OCI-LY1 (cell line): ENCODE data around the gene EFEMP1.

Experiments
- H2AFZ ChIP-seq: fragments of 200-600 bp; sonication (generic), shearing (Covaris generic); 2 replicates; pipeline ENCODE4 v1.6.0; 2014; ENCODE audit warnings: antibody characterized with exemption, mild to moderate bottlenecking, low read length
- H3F3A ChIP-seq: fragments of 200-600 bp; sonication (generic), shearing (Covaris generic); 2 replicates; pipeline ENCODE4 v1.6.0; 2014; ENCODE audit warnings: mild to moderate bottlenecking, antibody characterized with exemption, low read length, moderate library complexity; ENCODE audit not compliant: insufficient read depth
- H3K27ac ChIP-seq: fragments of 200-600 bp; sonication (generic); 2 replicates; pipeline ENCODE4 v1.5.1; 2014; ENCODE audit warnings: low read length, mixed run types, mild to moderate bottlenecking, low read depth; ENCODE audit not compliant: poor library complexity, severe bottlenecking
- H3K27me3 ChIP-seq: fragments of 200-600 bp; sonication (generic); 2 replicates; pipeline ENCODE4 v1.6.0; 2014; ENCODE audit warnings: antibody characterized with exemption, mild to moderate bottlenecking, low read length, moderate library complexity; ENCODE audit not compliant: insufficient read depth
- H3K36me3 ChIP-seq: fragments of 200-600 bp; sonication (generic); 2 replicates; pipeline ENCODE4 v1.6.1; 2014; ENCODE audit warnings: mild to moderate bottlenecking, antibody characterized with exemption, low read length, moderate library complexity, mixed read lengths; ENCODE audit not compliant: insufficient read depth
- H3K4me1 ChIP-seq: fragments of 200-600 bp; sonication (generic); 2 replicates; pipeline ENCODE4 v1.5.1; 2014; ENCODE audit warnings: mild to moderate bottlenecking, low read length, moderate library complexity; ENCODE audit not compliant: insufficient read depth, severe bottlenecking
- H3K4me2 ChIP-seq: fragments of 200-600 bp; sonication (generic), shearing (Covaris generic); 2 replicates; pipeline ENCODE4 v1.6.1; 2014; ENCODE audit warnings: low read length
- H3K4me3 ChIP-seq: fragments of 200-600 bp; sonication (generic); 2 replicates; pipeline ENCODE4 v1.5.1; 2014; ENCODE audit warnings: low read length, low read depth, mild to moderate bottlenecking, mixed read lengths; ENCODE audit not compliant: poor library complexity, severe bottlenecking
- H3K79me2 ChIP-seq: fragments of 200-600 bp; shearing (Covaris generic); 2 replicates; pipeline ENCODE4 v1.6.1; 2016; ENCODE audit warnings: mixed run types, low read length, mixed read lengths; ENCODE audit not compliant: insufficient read depth
- H3K9ac ChIP-seq: fragments of 200-600 bp; sonication (generic), shearing (Covaris generic); 2 replicates; pipeline ENCODE4 v1.6.1; 2014; ENCODE audit warnings: mild to moderate bottlenecking, low read length, mixed read lengths
- H3K9me2 ChIP-seq: fragments of 200-600 bp; sonication (generic), shearing (Covaris generic); 2 replicates; pipeline ENCODE4 v1.6.1; 2014; ENCODE audit warnings: low read depth, mild to moderate bottlenecking, low read length, mixed read lengths
- H3K9me3 ChIP-seq: fragments of 200-600 bp; shearing (Covaris generic); 2 replicates; pipeline ENCODE4 v1.6.1; 2014; ENCODE audit warnings: low read length, mixed read lengths
- H4K20me1 ChIP-seq: fragments of 200-600 bp; sonication (generic), shearing (Covaris generic); 2 replicates; pipeline ENCODE4 v1.6.0; 2016; ENCODE audit warnings: mild to moderate bottlenecking, low read length; ENCODE audit not compliant: insufficient read depth
- CTCF ChIP-seq: fragments of 200-600 bp; sonication (generic), shearing (Covaris generic); IDR thresholded peaks from 2 replicates; pipeline ENCODE4 v1.5.1; 2017; ENCODE audit warnings: mild to moderate bottlenecking, antibody characterized with exemption, low read length, moderate library complexity, mixed read lengths
- EZH2 ChIP-seq: fragments of 200-600 bp; sonication (generic), shearing (Covaris generic); IDR thresholded peaks from 2 replicates; pipeline ENCODE4 v1.8.0; 2017; ENCODE audit warnings: borderline replicate concordance, mixed run types, mild to moderate bottlenecking, antibody characterized with exemption, low read length, moderate library complexity, mixed read lengths

Gene EFEMP1

GRCh38 chr2:55917713-55918390, 5.7 kb downstream of the EFEMP1 start:
- Histone ChIP-seq H3K27ac (no peak overlapping the region), H3K4me1 (no peaks in the 10 kb centered on the region), H3K79me2 (no peaks in the 10 kb centered on the region), H3K4me2 (no peak overlapping the region), H3K9ac (no peak overlapping the region), H3K36me3 (no peaks in the 10 kb centered on the region), H3K27me3 (no peaks in the 10 kb centered on the region), H3F3A (no peaks in the 10 kb centered on the region), H3K9me3 (no peaks in the 10 kb centered on the region), H3K4me3 (no peak overlapping the region), H2AFZ (no peak overlapping the region), H3K9me2 (no peaks in the 10 kb centered on the region), H4K20me1 (no peaks in the 10 kb centered on the region)
- no peak for TF ChIP-seq CTCF
- TF ChIP-seq EZH2 = no peak

DNA sequence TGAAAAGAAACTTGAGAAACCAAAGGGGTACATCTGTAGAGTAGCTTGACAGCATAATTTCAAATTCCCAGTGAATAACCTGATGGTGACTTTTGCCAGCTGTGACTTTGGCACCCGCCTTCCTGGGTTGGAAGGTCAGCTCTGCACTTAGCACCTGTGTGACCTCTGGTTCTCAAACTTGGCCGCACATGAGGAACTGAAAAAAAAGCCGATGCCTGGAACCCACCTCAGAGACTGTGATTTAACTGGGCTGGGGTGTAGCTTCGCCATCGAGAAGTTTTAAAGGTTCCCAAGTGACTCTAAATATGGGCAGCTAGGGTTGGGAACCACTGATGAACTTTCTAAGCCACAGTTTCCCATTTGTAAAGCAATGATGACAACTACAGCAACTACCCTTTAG, 6.5 kb downstream of the EFEMP1 start:
- no peaks in the 10 kb centered on the region for H3K36me3 ChIP-seq
- no peaks in the 10 kb centered on the region for H3K4me1 ChIP-seq
- no peak overlapping the region for H3K9ac ChIP-seq
- no peaks in the 10 kb centered on the region for H3K9me2 ChIP-seq
- no peaks in the 10 kb centered on the region for H3K9me3 ChIP-seq
- H3K4me3 ChIP-seq = no peak overlapping the region
- no peaks in the 10 kb centered on the region for H3K27me3 ChIP-seq
- TF ChIP-seq CTCF (no peak), EZH2 (no peak)
- H2AFZ ChIP-seq = no peak overlapping the region
- no peak overlapping the region for H3K4me2 ChIP-seq
- no peak overlapping the region for H3K27ac ChIP-seq
- no peaks in the 10 kb centered on the region for H3K79me2 ChIP-seq
- H4K20me1 ChIP-seq = no peaks in the 10 kb centered on the region
- no peaks in the 10 kb centered on the region for H3F3A ChIP-seq

GRCh38 chr2:55916473-55917049, 7.0 kb downstream of the EFEMP1 start:
- no peak for TF ChIP-seq EZH2
- no peak for TF ChIP-seq CTCF
- Histone ChIP-seq H2AFZ (no peak overlapping the region), H3K27me3 (no peaks in the 10 kb centered on the region)

More at GRCh38 chr2:55916473-55917049, 7.0 kb downstream of the EFEMP1 start:
- Histone ChIP-seq H3F3A (no peaks in the 10 kb centered on the region), H4K20me1 (no peaks in the 10 kb centered on the region), H3K9me3 (no peaks in the 10 kb centered on the region), H3K9me2 (no peaks in the 10 kb centered on the region), H3K27ac (no peak overlapping the region), H3K79me2 (no peaks in the 10 kb centered on the region), H3K36me3 (no peaks in the 10 kb centered on the region), H3K9ac (no peak overlapping the region), H3K4me2 (no peak overlapping the region), H3K4me3 (no peak overlapping the region), H3K4me1 (no peaks in the 10 kb centered on the region)
